ENCODE data around the gene HELZ2. TPM values are rescaled to one million over a fixed set of nuclear protein-coding genes. Genes with fewer than 3 reads are reported as not detected.

HELZ2 gene
- total and polyA plus RNA-seq, 10 of the 15 experiments (the other 5 are each of a cell fraction or from before 2014, with no cell fraction given), result 0.05 to 33.3 (median 6.2) TPM

GRCh38 chr20:63568170-63568981 lies 5.7 kb downstream of the HELZ2 start:
- Histone ChIP-seq H3K9me3 (replicated peaks; ENCODE audit: control insufficient read depth, insufficient read depth, low read length) (no peaks in the 10 kb centered on the region; the same call in 2 of the 3 replicates), H3K79me2 (ENCODE audit: control insufficient read depth, insufficient read depth, low read length) (0 out of 2 replicates have a peak, but pooled peaks cover 2% of the 10 kb centered on the region), H3K4me2 (ENCODE audit: control insufficient read depth, insufficient read depth) (peak overlapping the region; percentile 82), H4K20me1 (ENCODE audit: control insufficient read depth, insufficient read depth) (no peaks in the 10 kb centered on the region), H3K27me3 (replicated peaks in 1 of 2; ENCODE audit: control insufficient read depth in 2 of 2, insufficient read depth in 2 of 2, low read length in 1 of 2) (no peaks in the 10 kb centered on the region), H2AFZ (ENCODE audit: control insufficient read depth, low read depth, low read length) (no peak overlapping the region), H3K4me3 (no peak overlapping the region), H3K4me1 (ENCODE audit: control insufficient read depth, insufficient read depth, low read length) (peaks cover 28% of the 10 kb centered on the region), H3K36me3 (ENCODE audit: control insufficient read depth in 2 of 2, insufficient read depth in 2 of 2, low read length in 1 of 2) (no peaks in the 10 kb centered on the region), H3K27ac (ENCODE audit: control insufficient read depth, insufficient read depth) (no peak overlapping the region), H3K9ac (ENCODE audit: control insufficient read depth, insufficient read depth, low read length) (no peak overlapping the region)
- ATAC-seq (peak; percentile 40), FAIRE-seq (no peak), DNase-seq (ENCODE audit: low read depth, low spot score) (no peak)
- SMC1A ChIA-PET (ENCODE audit: uncharacterized antibody, unreplicated experiment), result interaction anchor here (0.7 to 1.2 kb wide), 3 partner anchors 14 to 405 kb away, joined by 3 to 5 read pairs (median 3); no protein-coding TSS in a partner anchor
- in situ Hi-C loops (cut with MboI) (no loop called here), intact Hi-C loops (cut with micrococcal nuclease; ENCODE audit: unreplicated experiment) (no loop called here)
- no TSS peak for BruUV-seq (replicated peaks)
- CTCF ChIA-PET, result interaction anchor here (0.7 to 2.3 kb wide), 3 partner anchors 14 to 127 kb away, joined by 3 to 5 read pairs (median 4); partner anchors contain the start of gene PTK6
- RAD21 ChIA-PET (ENCODE audit: unreplicated experiment), result interaction anchor here (1.2 to 1.9 kb wide), 2 partner anchors 31 to 73 kb away, joined by 3 to 6 read pairs; partner anchors contain the start of gene PTK6
- 14% methylated on average over 37 of the region's 43 CpGs for WGBS (ENCODE audit: insufficient coverage, insufficient replicate concordance, low lambda C conversion rate, missing lambda C conversion rate)
- POLR2A ChIA-PET, result interaction anchor here (1.4 to 1.6 kb wide), 2 partner anchors 16 to 59 kb away, joined by 3 to 8 read pairs; partner anchors contain the start of gene GMEB2
- TF ChIP-seq MLLT1 (IDR thresholded peaks at IDR 0.05) (no peak), JUND (IDR thresholded peaks at IDR 0.05; ENCODE audit: low read depth, low read length) (no peak), MEF2B (IDR thresholded peaks at IDR 0.05; ENCODE audit: partially characterized antibody, poor library complexity, severe bottlenecking) (peak; percentile 6), CEBPZ (IDR thresholded peaks at IDR 0.05; ENCODE audit: low read depth, low read length) (no peak), NFYA (IDR thresholded peaks at IDR 0.05; ENCODE audit: borderline replicate concordance, low read depth, low read length) (no peak), FOXM1 (IDR thresholded peaks at IDR 0.05; ENCODE audit: low read depth, low read length) (no peak), PKNOX1 (IDR thresholded peaks at IDR 0.05) (no peak), NR2F1 (conservative IDR thresholded peaks at IDR 0.05) (peak; percentile 34; the same call in 1 of the 2 replicates), SMARCA5 (IDR thresholded peaks at IDR 0.05) (no peak), DPF2 (IDR thresholded peaks at IDR 0.05) (no peak), RELA (IDR thresholded peaks at IDR 0.05; ENCODE audit: borderline replicate concordance, partially characterized antibody) (no peak), ASH2L (IDR thresholded peaks at IDR 0.05; ENCODE audit: borderline replicate concordance, low read depth) (no peak), CHD1 (IDR thresholded peaks at IDR 0.05; ENCODE audit: low read depth, low read length) (no peak), BCLAF1 (IDR thresholded peaks at IDR 0.05) (no peak)

Data from GM12878 (cell line).